Stimulated activated naive CD4-positive, alpha-beta T cell treated with Interleukin-2 at 50 U/mL for 16 hours (primary cell): ENCODE measurements around the gene CEPT1.

Source experiments
- DNase-seq: peaks from one replicate; lab custom pipeline; 2025; lab: John Stamatoyannopoulos, UW

CEPT1 gene

DNA sequence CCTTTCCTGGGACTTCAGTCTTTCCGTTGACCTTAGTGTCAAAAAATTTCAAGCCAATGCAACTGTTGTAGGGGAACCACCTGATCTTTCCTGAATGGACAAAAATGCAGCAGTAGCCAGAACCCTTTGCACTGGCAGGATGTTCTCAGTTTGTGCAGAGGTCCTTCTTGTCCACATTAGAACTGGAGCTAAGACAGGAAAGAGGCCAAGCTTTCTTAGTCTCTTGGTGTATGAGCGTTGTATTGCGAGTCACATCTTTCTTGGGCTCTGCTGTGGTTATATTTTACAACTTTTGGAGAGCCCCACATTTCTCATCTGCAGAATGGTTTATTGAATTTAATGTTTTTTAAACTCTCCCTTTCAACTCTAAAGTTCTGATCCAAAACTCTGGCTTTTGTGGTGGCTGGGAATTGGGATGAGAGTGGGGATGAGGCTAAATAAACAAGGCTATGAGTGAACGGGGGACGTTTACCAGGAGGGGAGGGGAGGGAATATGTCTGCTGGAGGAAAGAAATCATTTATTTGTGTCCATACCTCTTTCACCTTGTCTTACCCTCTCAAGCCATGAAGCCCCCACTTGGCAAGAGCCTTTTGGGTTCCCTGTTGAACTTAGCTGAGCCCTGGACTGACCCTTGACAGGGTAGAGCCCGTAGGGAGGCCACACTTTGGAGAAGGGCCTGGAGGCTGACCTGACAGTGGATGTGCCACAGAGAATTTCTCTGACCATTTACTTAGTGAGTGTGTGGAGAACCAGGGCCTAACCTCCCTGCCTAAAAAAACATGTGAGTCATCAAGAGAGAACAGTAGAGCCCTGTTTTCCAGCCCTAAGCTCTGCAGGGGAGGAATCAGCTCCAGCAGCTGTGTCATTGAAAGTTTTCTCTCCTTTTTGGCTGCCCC, 88.1 kb downstream of the CEPT1 start:
- DNase-seq: no peak

DNA sequence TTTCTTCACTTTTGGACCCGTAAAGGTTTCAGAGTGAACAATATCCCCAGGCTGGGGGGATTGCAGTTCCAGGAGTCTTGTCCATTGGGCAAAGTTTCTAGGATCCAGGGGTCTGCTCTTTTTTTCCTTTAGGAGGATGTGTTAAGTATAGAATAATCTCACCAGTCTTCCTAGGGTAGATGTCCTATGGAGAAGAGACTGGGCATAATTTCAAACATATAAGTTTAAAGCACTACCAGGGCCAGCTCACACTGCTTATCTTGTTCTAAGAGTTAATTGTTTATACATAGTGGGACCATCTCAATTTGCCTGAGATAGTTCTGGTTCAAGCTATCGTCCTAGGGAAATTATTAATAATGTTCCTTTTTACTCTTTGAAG, 88.7 kb downstream of the CEPT1 start:
- DNase-seq: no peak

DNA sequence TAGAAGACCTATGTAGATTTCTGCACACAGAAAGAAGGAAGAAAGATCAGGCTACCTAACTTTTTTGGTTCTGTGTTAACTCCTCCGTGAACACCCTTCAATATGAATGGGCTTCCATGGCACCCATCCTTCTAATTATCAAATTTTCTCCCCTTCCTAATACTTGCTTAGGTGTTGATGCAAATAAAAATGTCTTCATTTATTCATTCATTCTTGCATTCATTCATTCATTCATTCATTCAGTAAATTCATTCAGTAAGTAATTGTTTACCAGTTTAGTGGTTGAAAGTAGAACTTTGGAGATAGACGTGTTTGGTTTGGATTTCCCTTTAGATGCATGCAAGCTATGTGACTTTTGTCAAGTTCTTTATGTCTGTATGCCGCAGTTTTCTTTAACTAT, 92.1 kb downstream of the CEPT1 start:
- no peak for DNase-seq

DNA sequence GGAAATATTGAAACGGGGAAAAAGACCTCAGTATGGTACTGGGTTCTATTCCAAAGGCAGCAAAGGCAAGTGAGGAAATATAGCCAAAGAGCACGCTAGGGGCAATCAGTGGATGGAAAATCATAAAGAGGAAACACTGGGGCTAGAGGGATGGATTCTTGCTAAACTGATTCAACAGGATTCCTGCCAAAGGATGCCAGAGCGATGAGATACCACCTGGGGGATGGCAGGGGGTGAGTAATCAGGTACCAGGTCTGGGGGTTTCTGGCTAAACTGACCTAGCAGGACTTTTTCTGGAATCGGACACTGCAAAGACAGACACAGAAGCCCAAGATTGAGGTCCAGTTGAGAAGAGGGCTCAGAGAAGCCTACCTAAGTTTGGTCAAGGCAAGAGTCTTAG, 94.2 kb downstream of the CEPT1 start:
- DNase-seq: no peak
